ENCODE data around the gene PACSIN3.

PACSIN3 gene

DNA sequence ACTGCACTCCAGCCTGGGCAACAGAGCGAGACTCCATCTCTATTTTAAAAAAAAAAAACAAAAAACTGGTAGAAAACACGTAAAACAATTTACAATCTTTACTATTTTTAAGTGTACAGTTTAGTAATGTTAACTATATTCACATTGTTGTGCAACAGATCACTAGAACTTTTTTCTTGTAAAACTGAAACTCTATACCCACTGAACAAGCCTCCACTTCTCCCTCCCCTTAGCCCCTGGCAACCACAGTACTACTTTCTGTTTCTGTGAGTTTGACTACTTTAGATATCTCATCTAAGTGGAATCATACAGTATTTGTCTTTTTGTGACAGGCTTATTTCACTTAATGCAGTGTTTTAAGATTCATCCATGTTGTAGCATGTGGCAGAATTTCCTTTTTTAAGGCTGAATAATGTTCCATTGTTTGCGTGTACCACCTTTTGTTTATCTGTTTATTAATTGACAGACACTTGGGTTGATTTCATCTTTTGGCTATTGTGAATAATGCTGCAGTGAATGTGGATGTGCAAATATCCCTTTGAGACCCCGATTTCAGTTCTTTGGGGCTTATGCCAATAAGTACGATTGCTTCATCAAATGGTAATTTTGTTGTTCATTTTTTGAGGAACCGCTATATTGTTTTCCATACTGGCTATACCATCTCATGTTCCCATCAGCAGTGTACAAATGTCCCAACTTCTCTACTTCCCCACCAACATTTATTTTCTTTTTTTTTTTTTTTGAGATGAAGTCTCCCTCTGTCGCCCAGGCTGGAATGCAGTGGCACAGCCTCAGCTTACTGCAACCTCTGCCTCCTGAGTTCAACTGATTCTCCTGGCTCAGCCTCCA lies 39.5 kb upstream of the PACSIN3 start:
- FAIRE-seq (no peak), DNase-seq (ENCODE audit: insufficient read length, low spot score) (no peak)
- TF ChIP-seq CTCF (IDR thresholded peaks at IDR 0.05; ENCODE audit: insufficient read depth, missing control alignments): no peak

DNA sequence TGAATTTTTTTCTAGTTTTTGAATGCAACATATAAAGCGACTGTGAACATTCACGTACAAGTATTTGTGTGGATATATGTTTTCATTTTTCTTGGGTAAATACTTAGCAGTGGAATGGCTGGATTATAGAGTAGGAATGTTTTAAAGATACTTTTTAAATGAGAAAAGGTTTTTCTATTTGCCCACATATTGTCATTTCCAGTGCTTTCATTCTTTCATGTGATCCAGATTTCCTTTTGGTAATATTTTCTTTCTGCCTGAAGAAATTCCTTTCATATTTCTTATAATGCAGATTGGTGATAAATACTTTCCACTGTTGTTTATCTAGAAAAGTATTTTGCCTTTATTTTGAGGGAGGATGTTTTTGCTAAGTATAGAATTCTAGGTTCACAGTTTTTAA lies 36.5 kb upstream of the PACSIN3 start:
- no peak for FAIRE-seq
- DNase-seq (ENCODE audit: insufficient read length, low spot score): no peak
- no peak for TF ChIP-seq CTCF (IDR thresholded peaks at IDR 0.05; ENCODE audit: insufficient read depth, missing control alignments)

GRCh38 chr11:47220401-47220821 lies 34.2 kb upstream of the PACSIN3 start:
- FAIRE-seq: no peak
- DNase-seq (ENCODE audit: insufficient read length, low spot score): no peak
- no peak for TF ChIP-seq CTCF (IDR thresholded peaks at IDR 0.05; ENCODE audit: insufficient read depth, missing control alignments)

- no peak for DNase-seq (ENCODE audit: insufficient read length, low spot score)
- no peak for FAIRE-seq
- TF ChIP-seq CTCF (IDR thresholded peaks at IDR 0.05; ENCODE audit: insufficient read depth, missing control alignments): peak; percentile 19
These were observed 30.0 kb upstream of the PACSIN3 start for GRCh38 chr11:47216121-47216798.

DNA sequence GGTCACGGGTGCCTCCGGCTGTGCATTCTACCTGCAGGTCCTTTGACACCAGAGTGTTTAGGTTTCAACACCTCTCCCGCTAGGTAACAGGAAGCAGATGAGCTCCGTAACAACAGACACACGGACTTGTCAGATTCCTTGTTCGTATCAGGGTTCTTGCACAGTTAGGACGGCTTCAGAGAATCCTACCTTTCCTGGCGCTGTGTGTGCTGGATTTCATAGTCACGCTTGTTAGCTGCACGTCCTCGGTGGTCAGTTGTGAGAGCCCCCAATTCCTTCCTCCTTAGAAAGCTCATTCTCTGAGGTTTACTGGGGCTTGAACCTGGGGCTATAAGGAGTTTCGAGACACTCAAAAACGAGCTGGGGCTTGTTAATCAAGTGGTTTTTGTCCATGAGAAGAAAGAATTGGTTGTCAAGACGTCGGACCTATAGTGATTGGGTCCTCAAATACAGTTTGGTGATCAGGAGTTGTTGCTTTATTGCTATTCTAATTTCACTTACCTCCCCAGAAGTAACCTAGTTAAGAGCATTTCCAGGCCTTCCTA lies 29.2 kb upstream of the PACSIN3 start:
- TF ChIP-seq CTCF (IDR thresholded peaks at IDR 0.05; ENCODE audit: insufficient read depth, missing control alignments): no peak
- FAIRE-seq (no peak), DNase-seq (ENCODE audit: insufficient read length, low spot score) (no peak)

- no peak for DNase-seq (ENCODE audit: insufficient read length, low spot score)
- no peak for TF ChIP-seq CTCF (IDR thresholded peaks at IDR 0.05; ENCODE audit: insufficient read depth, missing control alignments)
- no peak for FAIRE-seq
These were observed 27.8 kb upstream of the PACSIN3 start for GRCh38 chr11:47213950-47214565.

All from D721Med (cell line).